Measurements from ENCODE around the gene ST6GALNAC4. TPM values are rescaled to one million over a fixed set of nuclear protein-coding genes. Genes with fewer than 3 reads are reported as not detected.

Gene ST6GALNAC4
- polyA plus RNA-seq, 1 donor = 46.7 TPM

- DNase-seq = peak; percentile 82
These were observed 47.3 kb downstream of the ST6GALNAC4 start for GRCh38 chr9:127869310-127870152.

- no peak for DNase-seq
These were observed 48.5 kb downstream of the ST6GALNAC4 start for GRCh38 chr9:127868278-127868902.

GRCh38 chr9:127867356-127868277 lies 49.2 kb downstream of the ST6GALNAC4 start:
- no peak for DNase-seq

GRCh38 chr9:127866535-127866934 lies 50.3 kb downstream of the ST6GALNAC4 start:
- no peak for DNase-seq

GRCh38 chr9:127865645-127866464 lies 51.0 kb downstream of the ST6GALNAC4 start:
- no peak for DNase-seq

GRCh38 chr9:127863191-127863621 lies 53.6 kb downstream of the ST6GALNAC4 start:
- DNase-seq = no peak

GRCh38 chr9:127862075-127863011 lies 54.5 kb downstream of the ST6GALNAC4 start:
- peak; percentile 63 for DNase-seq

GRCh38 chr9:127860779-127861178 lies 56.1 kb downstream of the ST6GALNAC4 start:
- no peak for DNase-seq

- DNase-seq = no peak
These were observed 56.6 kb downstream of the ST6GALNAC4 start for GRCh38 chr9:127860260-127860659.

- no peak for DNase-seq
These were observed 58.8 kb downstream of the ST6GALNAC4 start for GRCh38 chr9:127858041-127858512.

Other genes with a start within 250 kb of the ST6GALNAC4 start
- gene CFAP157, start 210.1 kb downstream of the ST6GALNAC4 start, polyA plus RNA-seq (ENCODE audit: insufficient read length) = 1.4 TPM
- 10.3 TPM for gene PTRH1, start 201.4 kb downstream of the ST6GALNAC4 start, polyA plus RNA-seq (ENCODE audit: insufficient read length)
- 0.04 TPM for gene TTC16, start 201.0 kb downstream of the ST6GALNAC4 start, polyA plus RNA-seq (ENCODE audit: insufficient read length)
- 9.7 TPM for gene TOR2A, start 181.7 kb downstream of the ST6GALNAC4 start, polyA plus RNA-seq (ENCODE audit: insufficient read length)
- gene SH2D3C, start 138.4 kb downstream of the ST6GALNAC4 start, polyA plus RNA-seq (ENCODE audit: insufficient read length) = 28.2 TPM
- gene CDK9, start 131.0 kb downstream of the ST6GALNAC4 start, polyA plus RNA-seq (ENCODE audit: insufficient read length) = 58.7 TPM
- gene FPGS, start 114.2 kb downstream of the ST6GALNAC4 start, polyA plus RNA-seq (ENCODE audit: insufficient read length) = 48.6 TPM
- 71.6 TPM for gene ENG, start 62.4 kb downstream of the ST6GALNAC4 start, polyA plus RNA-seq (ENCODE audit: insufficient read length)
- gene AK1, start 39.4 kb downstream of the ST6GALNAC4 start, polyA plus RNA-seq (ENCODE audit: insufficient read length) = 1,359 TPM
- gene ST6GALNAC6, start 17.4 kb downstream of the ST6GALNAC4 start, polyA plus RNA-seq (ENCODE audit: insufficient read length) = 70.5 TPM
- 3.3 TPM for gene PIP5KL1, start 13.7 kb upstream of the ST6GALNAC4 start, polyA plus RNA-seq (ENCODE audit: insufficient read length)
- gene DPM2, start 20.8 kb upstream of the ST6GALNAC4 start, polyA plus RNA-seq (ENCODE audit: insufficient read length) = 21.8 TPM
- gene EEIG1, start 63.9 kb upstream of the ST6GALNAC4 start, polyA plus RNA-seq (ENCODE audit: insufficient read length) = 17.8 TPM
- gene NAIF1, start 150.3 kb upstream of the ST6GALNAC4 start, polyA plus RNA-seq (ENCODE audit: insufficient read length) = 7.0 TPM
- gene SLC25A25, start 151.2 kb upstream of the ST6GALNAC4 start, polyA plus RNA-seq (ENCODE audit: insufficient read length) = 14.9 TPM
- 38.8 TPM for gene PTGES2, start 210.7 kb upstream of the ST6GALNAC4 start, polyA plus RNA-seq (ENCODE audit: insufficient read length)
- gene LCN2, start 232.4 kb upstream of the ST6GALNAC4 start, polyA plus RNA-seq (ENCODE audit: insufficient read length) = 1.1 TPM
- 34.3 TPM for gene BBLN, start 243.2 kb upstream of the ST6GALNAC4 start, polyA plus RNA-seq (ENCODE audit: insufficient read length)

Data from hindlimb muscle (tissue), 1 donor.